OCI-M2 (cell line): ENCODE measurements around the gene NDUFS5.
"Not testable (repeated sequence)": the region's sequence is repeated elsewhere in the genome, so short reads cannot be mapped to it uniquely, and the experiment has no call there.

Experiments
- DNase-seq: peaks from one replicate; lab custom pipeline; 2025; ENCODE audit not compliant: unreplicated experiment; lab: John Stamatoyannopoulos, UW

NDUFS5 gene

GRCh38 chr1:39063191-39063590, 37.0 kb downstream of the NDUFS5 start:
- no peak for DNase-seq

GRCh38 chr1:39063775-39064174, 37.6 kb downstream of the NDUFS5 start:
- no peak for DNase-seq

GRCh38 chr1:39065542-39065941, 39.4 kb downstream of the NDUFS5 start:
- DNase-seq: no peak

- not testable (repeated sequence) for DNase-seq
Observed at GRCh38 chr1:39068227-39068626, 42.1 kb downstream of the NDUFS5 start.

- not testable (repeated sequence) for DNase-seq
Observed at GRCh38 chr1:39071557-39071956, 45.4 kb downstream of the NDUFS5 start.

GRCh38 chr1:39076127-39076798, 50.1 kb downstream of the NDUFS5 start:
- DNase-seq: no peak

GRCh38 chr1:39076799-39077148, 50.6 kb downstream of the NDUFS5 start:
- DNase-seq: no peak

GRCh38 chr1:39080269-39080826, 54.2 kb downstream of the NDUFS5 start:
- no peak for DNase-seq

- DNase-seq: no peak
Observed at GRCh38 chr1:39080831-39081270, 54.7 kb downstream of the NDUFS5 start.

- no peak for DNase-seq
Observed at GRCh38 chr1:39081271-39082009, 55.3 kb downstream of the NDUFS5 start.

- DNase-seq: no peak
Observed at GRCh38 chr1:39082010-39082799, 56.1 kb downstream of the NDUFS5 start.

GRCh38 chr1:39082811-39083576, 56.8 kb downstream of the NDUFS5 start:
- no peak for DNase-seq

GRCh38 chr1:39084191-39084590, 58.0 kb downstream of the NDUFS5 start:
- no peak for DNase-seq
